IPS-15b (cell line): Measurements from ENCODE around the gene TRIM27.
A peak's percentile ranks its signal among the peaks of the same experiment; 100 is the strongest.

ENCODE experiments used
- H3K27me3 ChIP-seq: one replicate; pipeline ENCODE4 v1.6.1; 2013; ENCODE audit warnings: low read length; ENCODE audit not compliant: control insufficient read depth, insufficient read depth
- H3K36me3 ChIP-seq: one replicate; pipeline ENCODE4 v1.6.1; 2013; ENCODE audit warnings: low read length; ENCODE audit not compliant: control insufficient read depth, insufficient read depth
- H3K4me1 ChIP-seq: one replicate; pipeline ENCODE4 v1.6.1; 2013; ENCODE audit warnings: mild to moderate bottlenecking, low read length; ENCODE audit not compliant: control insufficient read depth, insufficient read depth
- H3K4me3 ChIP-seq: one replicate; pipeline ENCODE4 v1.5.1; 2013; ENCODE audit warnings: low read depth, low read length
- H3K9ac ChIP-seq: one replicate; pipeline ENCODE4 v1.6.1; 2013; ENCODE audit warnings: low read depth, mild to moderate bottlenecking, low read length
- H3K9me3 ChIP-seq: one replicate; pipeline ENCODE4 v1.6.1; 2013; ENCODE audit warnings: mild to moderate bottlenecking, low read length; ENCODE audit not compliant: control insufficient read depth, insufficient read depth

Gene TRIM27

GRCh38 chr6:28906669-28907068 is 17.1 kb downstream of the TRIM27 start:
- H3K36me3 ChIP-seq, result peaks cover 42% of the 10 kb centered on the region
- H3K27me3 ChIP-seq, result no peaks in the 10 kb centered on the region
- H3K9me3 ChIP-seq, result no peaks in the 10 kb centered on the region
- no peak overlapping the region for H3K4me3 ChIP-seq
- H3K9ac ChIP-seq, result no peak overlapping the region
- no peaks in the 10 kb centered on the region for H3K4me1 ChIP-seq

DNA sequence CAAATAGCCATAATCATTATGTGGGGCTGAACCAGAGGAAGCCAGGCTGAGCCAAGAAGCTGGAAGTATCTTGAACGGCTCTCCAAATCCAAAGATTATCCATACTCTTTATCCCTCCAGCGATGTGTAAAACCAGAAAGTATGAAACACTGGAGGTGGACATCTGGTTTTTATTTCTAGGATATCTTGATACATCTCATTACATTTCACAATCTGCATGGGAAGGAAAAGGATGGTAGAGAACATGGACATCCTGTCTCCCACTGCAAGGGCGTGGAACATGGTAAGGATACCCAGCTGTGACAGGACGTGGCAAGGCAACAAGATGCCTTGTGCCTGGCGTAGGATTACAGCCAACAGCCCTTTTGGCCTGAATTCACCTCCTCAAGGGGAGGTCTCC is 20.1 kb downstream of the TRIM27 start:
- peaks cover 29% of the 10 kb centered on the region for H3K36me3 ChIP-seq
- no peaks in the 10 kb centered on the region for H3K4me1 ChIP-seq
- H3K27me3 ChIP-seq, result no peaks in the 10 kb centered on the region
- no peak overlapping the region for H3K4me3 ChIP-seq
- no peak overlapping the region for H3K9ac ChIP-seq
- no peaks in the 10 kb centered on the region for H3K9me3 ChIP-seq

- Histone ChIP-seq H3K4me1 (no peaks in the 10 kb centered on the region), H3K27me3 (no peaks in the 10 kb centered on the region), H3K9ac (no peak overlapping the region), H3K36me3 (peaks cover 26% of the 10 kb centered on the region), H3K4me3 (no peak overlapping the region), H3K9me3 (no peaks in the 10 kb centered on the region)
Measured at GRCh38 chr6:28901831-28902230, 22.0 kb downstream of the TRIM27 start.

GRCh38 chr6:28900577-28901256 is 23.1 kb downstream of the TRIM27 start:
- H3K9me3 ChIP-seq, result no peaks in the 10 kb centered on the region
- no peaks in the 10 kb centered on the region for H3K4me1 ChIP-seq
- no peak overlapping the region for H3K4me3 ChIP-seq
- no peaks in the 10 kb centered on the region for H3K27me3 ChIP-seq
- H3K9ac ChIP-seq, result no peak overlapping the region
- peaks cover 20% of the 10 kb centered on the region for H3K36me3 ChIP-seq

- no peak overlapping the region for H3K4me3 ChIP-seq
- H3K9me3 ChIP-seq, result no peaks in the 10 kb centered on the region
- no peaks in the 10 kb centered on the region for H3K27me3 ChIP-seq
- no peaks in the 10 kb centered on the region for H3K4me1 ChIP-seq
- H3K36me3 ChIP-seq, result peaks cover 11% of the 10 kb centered on the region
- H3K9ac ChIP-seq, result no peak overlapping the region
Measured at GRCh38 chr6:28898710-28898965, 25.1 kb downstream of the TRIM27 start.

DNA sequence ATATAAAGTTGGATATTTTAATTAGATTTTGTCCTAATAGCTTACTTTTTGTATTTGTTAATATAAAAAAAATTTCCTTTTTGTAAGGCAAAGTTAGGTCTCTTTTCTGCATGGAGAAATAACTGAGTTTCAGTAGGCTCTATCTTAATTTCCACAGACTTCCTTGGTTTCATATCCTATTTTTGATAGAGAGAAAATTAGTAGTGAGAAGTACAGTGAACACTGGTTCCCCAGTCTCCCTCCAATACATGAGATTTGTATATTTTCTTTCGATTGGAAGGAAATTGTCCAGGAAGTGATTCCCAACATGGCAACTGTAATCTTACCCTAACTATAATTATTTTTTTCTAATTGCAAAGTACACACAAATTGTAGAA is 26.4 kb downstream of the TRIM27 start:
- no peaks in the 10 kb centered on the region for H3K9me3 ChIP-seq
- no peaks in the 10 kb centered on the region for H3K27me3 ChIP-seq
- peak overlapping the region; percentile 84 for H3K9ac ChIP-seq
- no peaks in the 10 kb centered on the region for H3K4me1 ChIP-seq
- H3K4me3 ChIP-seq, result peak overlapping the region; percentile 93
- H3K36me3 ChIP-seq, result no peaks in the 10 kb centered on the region

DNA sequence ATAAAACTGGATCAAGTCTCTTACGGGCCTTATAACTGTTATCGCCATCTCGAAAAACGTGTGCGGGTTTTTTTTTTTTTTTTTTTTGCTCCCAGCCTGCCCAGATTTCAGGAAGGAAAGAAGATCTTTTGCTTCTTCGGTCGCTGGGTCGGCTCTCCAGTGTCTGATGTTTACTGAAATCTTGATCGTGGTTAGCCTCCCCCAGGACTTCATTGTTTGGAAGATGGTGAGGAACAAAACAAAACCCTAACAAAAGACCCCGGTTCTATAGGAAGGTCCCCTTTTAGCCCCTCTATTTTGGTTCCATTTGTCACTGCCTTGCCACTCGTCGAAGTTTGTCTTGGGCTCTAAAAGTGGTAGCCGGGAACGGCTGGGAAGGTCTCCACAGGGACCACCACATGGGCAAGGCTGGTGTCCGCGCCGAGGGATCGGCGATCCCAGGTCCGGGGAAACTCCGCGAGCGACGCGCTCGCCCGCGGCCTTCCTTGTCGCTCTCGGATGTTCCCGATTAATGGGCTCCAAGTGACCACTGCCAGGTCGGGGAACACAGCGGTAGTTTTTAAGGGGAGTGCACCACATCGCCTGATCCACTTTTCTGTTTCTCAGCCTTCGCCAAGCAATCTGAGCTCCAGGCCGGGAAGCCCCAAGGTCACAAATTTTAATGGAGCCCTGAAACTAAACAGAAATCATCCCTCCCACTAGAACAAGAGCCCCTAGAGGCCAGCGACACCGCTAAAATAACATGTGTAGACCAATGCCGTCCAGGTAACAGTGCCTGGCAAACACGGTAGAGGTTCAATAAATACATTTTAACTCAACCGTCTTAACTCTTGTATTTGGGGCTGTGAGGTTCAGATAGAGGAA is 27.0 kb downstream of the TRIM27 start:
- H3K36me3 ChIP-seq, result no peaks in the 10 kb centered on the region
- H3K4me1 ChIP-seq, result no peaks in the 10 kb centered on the region
- peak overlapping the region; percentile 84 for H3K9ac ChIP-seq
- no peaks in the 10 kb centered on the region for H3K9me3 ChIP-seq
- no peaks in the 10 kb centered on the region for H3K27me3 ChIP-seq
- peak overlapping the region; percentile 93 for H3K4me3 ChIP-seq

- Histone ChIP-seq H3K9ac (peak overlapping the region; percentile 75), H3K27me3 (no peaks in the 10 kb centered on the region), H3K4me1 (no peaks in the 10 kb centered on the region), H3K36me3 (no peaks in the 10 kb centered on the region), H3K9me3 (no peaks in the 10 kb centered on the region), H3K4me3 (peak overlapping the region; percentile 93)
Measured at GRCh38 chr6:28895131-28895812, 28.5 kb downstream of the TRIM27 start.

DNA sequence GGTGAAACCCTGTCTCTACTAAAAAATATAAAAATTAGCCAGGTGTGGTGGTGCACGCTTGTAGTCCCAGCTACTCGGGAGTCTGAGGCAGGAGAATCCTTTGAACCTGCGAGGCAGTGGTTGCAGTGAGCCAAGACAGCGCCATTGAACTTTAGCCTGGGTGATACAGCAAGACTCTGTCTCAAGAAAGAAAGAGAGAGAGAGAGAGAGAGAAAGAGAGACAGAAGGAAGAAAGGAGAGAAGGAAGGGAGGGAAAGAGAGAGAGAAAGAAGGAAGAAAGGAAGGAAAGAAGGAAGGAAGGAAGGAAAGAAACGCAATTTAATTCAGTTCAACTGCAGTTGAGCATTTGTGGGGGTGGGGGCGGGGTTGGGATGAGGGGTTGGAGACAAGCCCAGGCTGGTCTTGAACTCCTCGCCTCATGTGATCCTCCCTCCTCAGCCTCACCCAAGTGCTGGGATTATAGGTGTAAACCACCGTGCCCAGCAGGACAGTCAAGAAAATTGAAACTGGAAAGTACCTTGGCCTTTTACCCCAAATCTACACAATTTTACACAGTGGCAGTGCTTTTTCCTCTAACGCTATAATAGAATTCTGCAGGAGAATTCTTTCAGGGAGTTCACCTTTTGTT is 30.5 kb downstream of the TRIM27 start:
- Histone ChIP-seq H3K9ac (no peak overlapping the region), H3K27me3 (no peaks in the 10 kb centered on the region), H3K4me3 (no peak overlapping the region), H3K36me3 (no peaks in the 10 kb centered on the region), H3K9me3 (no peaks in the 10 kb centered on the region), H3K4me1 (no peaks in the 10 kb centered on the region)

DNA sequence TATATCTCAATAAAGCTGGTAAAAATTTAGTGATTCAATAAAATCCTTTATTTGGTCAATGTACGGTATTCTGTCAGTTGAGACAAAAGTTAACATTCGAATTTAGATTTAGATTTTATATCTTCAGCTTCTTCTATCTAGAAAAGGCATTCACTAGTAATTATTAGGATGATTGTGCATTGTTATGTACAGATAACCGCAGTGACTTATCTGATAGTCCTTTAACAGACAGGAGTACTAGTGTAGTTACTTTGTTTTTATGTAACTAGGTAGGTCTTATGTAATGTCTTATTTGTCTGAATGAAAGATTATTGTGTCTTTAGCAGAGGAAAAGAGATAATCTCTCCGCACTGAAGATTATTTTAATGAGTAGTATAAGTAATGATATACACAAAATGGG is 31.3 kb downstream of the TRIM27 start:
- Histone ChIP-seq H3K9me3 (no peaks in the 10 kb centered on the region), H3K36me3 (no peaks in the 10 kb centered on the region), H3K4me3 (no peak overlapping the region), H3K4me1 (no peaks in the 10 kb centered on the region), H3K9ac (no peak overlapping the region), H3K27me3 (no peaks in the 10 kb centered on the region)

DNA sequence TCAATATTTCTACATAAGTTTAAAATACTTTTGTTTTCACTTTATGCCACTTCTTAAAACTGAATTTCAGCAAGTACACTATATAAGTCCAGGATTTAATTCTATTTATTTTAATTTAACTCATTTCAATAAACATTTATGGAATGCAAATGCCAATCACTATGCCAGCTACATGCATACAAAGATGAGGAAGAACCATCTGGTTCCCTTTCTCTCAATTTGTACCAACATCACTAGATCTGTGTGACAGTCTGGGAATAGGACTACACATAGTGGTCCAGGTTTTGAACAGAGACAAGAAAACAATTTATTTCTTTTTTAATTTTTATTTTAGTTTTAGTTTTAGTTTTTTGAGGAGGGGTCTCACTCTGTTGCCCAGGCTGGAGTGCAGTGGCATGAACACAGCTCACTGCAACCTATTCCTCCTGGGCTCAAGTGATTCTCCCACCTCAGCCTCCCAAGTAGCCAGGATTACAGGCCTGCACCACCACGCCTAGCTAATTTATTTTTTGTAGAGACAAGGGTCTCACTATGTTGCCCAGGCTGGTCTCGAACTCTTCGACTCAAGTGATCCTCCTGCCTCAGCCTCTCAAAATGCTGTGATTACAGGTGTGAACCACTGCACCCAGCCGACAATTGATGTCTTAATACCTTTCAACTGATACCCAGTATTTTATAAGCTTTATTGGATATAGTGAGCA is 35.8 kb downstream of the TRIM27 start:
- no peaks in the 10 kb centered on the region for H3K27me3 ChIP-seq

More for the DNA sequence above, 35.8 kb downstream of the TRIM27 start:
- H3K9ac ChIP-seq, result no peak overlapping the region
- H3K36me3 ChIP-seq, result no peaks in the 10 kb centered on the region
- no peaks in the 10 kb centered on the region for H3K9me3 ChIP-seq
- H3K4me3 ChIP-seq, result no peak overlapping the region
- H3K4me1 ChIP-seq, result no peaks in the 10 kb centered on the region
